WTC11 (cell line): ENCODE results near the gene COLQ.

Experiments used
- CREB1 ChIP-seq: sonication (generic); formaldehyde crosslinking; IDR thresholded peaks from 2 replicates; pipeline ENCODE4 v1.8.0; 2023; ENCODE audit warnings: mild to moderate bottlenecking, missing genetic modification reagents
- GTF2I ChIP-seq: fragments of 250-450 bp; sonication (Bioruptor Pico); conservative IDR thresholded peaks from 2 replicates; pipeline ENCODE4 v1.4.0; 2021; ENCODE audit warnings: mild to moderate bottlenecking
- SMAD3 ChIP-seq: sonication (generic); formaldehyde crosslinking; IDR thresholded peaks from 2 replicates; pipeline ENCODE4 v1.8.0; 2022; ENCODE audit warnings: missing genetic modification reagents, mild to moderate bottlenecking, borderline replicate concordance
- ZBTB21 ChIP-seq: sonication (generic); formaldehyde crosslinking; IDR thresholded peaks from 2 replicates; pipeline ENCODE4 v1.8.1; 2023; ENCODE audit warnings: mild to moderate bottlenecking, missing genetic modification reagents, borderline replicate concordance
- TF ChIP-seq, protein P1 (sequence below): fragments of 200-600 bp; IDR thresholded peaks from 2 replicates; pipeline ENCODE4 v1.8.0; 2022; ENCODE audit warnings: antibody characterized with exemption
- TF ChIP-seq, protein P2 (sequence below): sonication (generic); formaldehyde crosslinking; IDR thresholded peaks from 2 replicates; pipeline ENCODE4 v1.8.1; 2023; ENCODE audit warnings: mild to moderate bottlenecking, missing genetic modification reagents, moderate library complexity
- TF ChIP-seq, protein P3 (sequence below): sonication (generic); formaldehyde crosslinking; conservative IDR thresholded peaks from 2 replicates; pipeline ENCODE4 v1.8.1; 2023; ENCODE audit warnings: mild to moderate bottlenecking, low read depth, missing genetic modification reagents, moderate library complexity
- TF ChIP-seq, protein P4 (sequence below): sonication (generic); formaldehyde crosslinking; IDR thresholded peaks from 2 replicates; pipeline ENCODE4 v1.8.1; 2022; ENCODE audit warnings: mild to moderate bottlenecking, moderate library complexity, missing genetic modification reagents

DNA sequence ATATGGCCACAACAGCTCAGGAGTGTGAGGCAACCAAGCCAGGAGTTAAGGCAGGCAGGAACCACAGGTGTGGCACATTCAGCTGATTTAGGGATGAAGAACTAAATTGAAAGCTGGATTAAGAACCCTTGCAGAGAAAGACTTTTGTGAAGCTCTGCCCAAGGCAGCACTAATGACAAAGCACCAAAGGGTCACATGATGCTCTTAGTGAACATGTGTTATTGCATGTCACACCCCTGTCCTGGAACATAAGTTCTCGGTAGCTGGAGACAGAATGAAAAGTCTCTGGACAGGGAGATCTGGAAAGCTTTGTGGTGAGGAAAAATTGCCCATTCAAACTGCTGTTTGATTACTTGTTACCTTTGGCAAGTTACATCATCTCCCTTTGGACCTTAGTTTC lies 90.9 kb downstream of the COLQ start:
- TF ChIP-seq, protein P1, sequence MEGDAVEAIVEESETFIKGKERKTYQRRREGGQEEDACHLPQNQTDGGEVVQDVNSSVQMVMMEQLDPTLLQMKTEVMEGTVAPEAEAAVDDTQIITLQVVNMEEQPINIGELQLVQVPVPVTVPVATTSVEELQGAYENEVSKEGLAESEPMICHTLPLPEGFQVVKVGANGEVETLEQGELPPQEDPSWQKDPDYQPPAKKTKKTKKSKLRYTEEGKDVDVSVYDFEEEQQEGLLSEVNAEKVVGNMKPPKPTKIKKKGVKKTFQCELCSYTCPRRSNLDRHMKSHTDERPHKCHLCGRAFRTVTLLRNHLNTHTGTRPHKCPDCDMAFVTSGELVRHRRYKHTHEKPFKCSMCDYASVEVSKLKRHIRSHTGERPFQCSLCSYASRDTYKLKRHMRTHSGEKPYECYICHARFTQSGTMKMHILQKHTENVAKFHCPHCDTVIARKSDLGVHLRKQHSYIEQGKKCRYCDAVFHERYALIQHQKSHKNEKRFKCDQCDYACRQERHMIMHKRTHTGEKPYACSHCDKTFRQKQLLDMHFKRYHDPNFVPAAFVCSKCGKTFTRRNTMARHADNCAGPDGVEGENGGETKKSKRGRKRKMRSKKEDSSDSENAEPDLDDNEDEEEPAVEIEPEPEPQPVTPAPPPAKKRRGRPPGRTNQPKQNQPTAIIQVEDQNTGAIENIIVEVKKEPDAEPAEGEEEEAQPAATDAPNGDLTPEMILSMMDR: no peak
- TF ChIP-seq GTF2I (CRISPR knock-in tag) (no peak), ZBTB21 (CRISPR knock-in tag) (no peak), CREB1 (CRISPR knock-in tag) (no peak), SMAD3 (CRISPR knock-in tag) (no peak)
- TF ChIP-seq, protein P2, sequence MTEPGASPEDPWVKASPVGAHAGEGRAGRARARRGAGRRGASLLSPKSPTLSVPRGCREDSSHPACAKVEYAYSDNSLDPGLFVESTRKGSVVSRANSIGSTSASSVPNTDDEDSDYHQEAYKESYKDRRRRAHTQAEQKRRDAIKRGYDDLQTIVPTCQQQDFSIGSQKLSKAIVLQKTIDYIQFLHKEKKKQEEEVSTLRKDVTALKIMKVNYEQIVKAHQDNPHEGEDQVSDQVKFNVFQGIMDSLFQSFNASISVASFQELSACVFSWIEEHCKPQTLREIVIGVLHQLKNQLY: no peak
- TF ChIP-seq, protein P3, sequence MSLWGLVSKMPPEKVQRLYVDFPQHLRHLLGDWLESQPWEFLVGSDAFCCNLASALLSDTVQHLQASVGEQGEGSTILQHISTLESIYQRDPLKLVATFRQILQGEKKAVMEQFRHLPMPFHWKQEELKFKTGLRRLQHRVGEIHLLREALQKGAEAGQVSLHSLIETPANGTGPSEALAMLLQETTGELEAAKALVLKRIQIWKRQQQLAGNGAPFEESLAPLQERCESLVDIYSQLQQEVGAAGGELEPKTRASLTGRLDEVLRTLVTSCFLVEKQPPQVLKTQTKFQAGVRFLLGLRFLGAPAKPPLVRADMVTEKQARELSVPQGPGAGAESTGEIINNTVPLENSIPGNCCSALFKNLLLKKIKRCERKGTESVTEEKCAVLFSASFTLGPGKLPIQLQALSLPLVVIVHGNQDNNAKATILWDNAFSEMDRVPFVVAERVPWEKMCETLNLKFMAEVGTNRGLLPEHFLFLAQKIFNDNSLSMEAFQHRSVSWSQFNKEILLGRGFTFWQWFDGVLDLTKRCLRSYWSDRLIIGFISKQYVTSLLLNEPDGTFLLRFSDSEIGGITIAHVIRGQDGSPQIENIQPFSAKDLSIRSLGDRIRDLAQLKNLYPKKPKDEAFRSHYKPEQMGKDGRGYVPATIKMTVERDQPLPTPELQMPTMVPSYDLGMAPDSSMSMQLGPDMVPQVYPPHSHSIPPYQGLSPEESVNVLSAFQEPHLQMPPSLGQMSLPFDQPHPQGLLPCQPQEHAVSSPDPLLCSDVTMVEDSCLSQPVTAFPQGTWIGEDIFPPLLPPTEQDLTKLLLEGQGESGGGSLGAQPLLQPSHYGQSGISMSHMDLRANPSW (CRISPR knock-in tag): no peak
- TF ChIP-seq, protein P4, sequence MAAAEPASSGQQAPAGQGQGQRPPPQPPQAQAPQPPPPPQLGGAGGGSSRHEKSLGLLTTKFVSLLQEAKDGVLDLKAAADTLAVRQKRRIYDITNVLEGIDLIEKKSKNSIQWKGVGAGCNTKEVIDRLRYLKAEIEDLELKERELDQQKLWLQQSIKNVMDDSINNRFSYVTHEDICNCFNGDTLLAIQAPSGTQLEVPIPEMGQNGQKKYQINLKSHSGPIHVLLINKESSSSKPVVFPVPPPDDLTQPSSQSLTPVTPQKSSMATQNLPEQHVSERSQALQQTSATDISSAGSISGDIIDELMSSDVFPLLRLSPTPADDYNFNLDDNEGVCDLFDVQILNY (CRISPR knock-in tag): no peak
